Mucosa of descending colon (tissue), 3 donors: ENCODE results near the gene FFAR4. TPM values are rescaled to one million over a fixed set of nuclear protein-coding genes. Genes with fewer than 3 reads are reported as not detected.

Experiments
- ATAC-seq: fragments of 200-7000 bp; cut with Tn5 transposase; one replicate; pipeline ENCODE4 v1.9.1; 2020; ENCODE audit warnings: mild to moderate bottlenecking, moderate library complexity
- DNase-seq, 3 donors: peaks; one replicate each; pipeline ENCODE4 v3.0.0-alpha.2; 2020
- H3K36me3 ChIP-seq: fragments of 200-600 bp; one replicate; pipeline ENCODE4 v1.8.0; 2021; ENCODE audit warnings: low read depth, mild to moderate bottlenecking
- H3K4me1 ChIP-seq: fragments of 200-600 bp; one replicate; pipeline ENCODE4 v1.8.0; 2021; ENCODE audit warnings: low read depth, mild to moderate bottlenecking
- H3K4me3 ChIP-seq: fragments of 200-600 bp; one replicate; pipeline ENCODE4 v1.8.0; 2021; ENCODE audit warnings: mild to moderate bottlenecking
- H3K9me3 ChIP-seq: fragments of 200-600 bp; one replicate; pipeline ENCODE4 v1.8.0; 2021; ENCODE audit warnings: mild to moderate bottlenecking
- intact Hi-C, 2 donors: fragments of 100-400 bp; cut with DNase I in 1 of 2; cut with micrococcal nuclease in 1 of 2; formaldehyde crosslinking; loops; one replicate each; pipeline versions ENCODE4 v1.11.0 to v1.11.1; 2022; cut with DNase I, micrococcal nuclease
- total RNA-seq, 3 donors: library from RNA; stranded (reverse); fragmentation: NEBNext Ultra II Directional in 2 of 3; extraction: Animal tissue kit (Norgen Biotek cat#: 25700) in 2 of 3; gene quantifications; one replicate each; pipeline versions ENCODE4 v1.2.1 to v1.2.4, GENCODE V29; 2021 to 2023
- TF ChIP-seq, protein P1 (sequence below): fragments of 200-600 bp; IDR thresholded peaks from one replicate; pipeline ENCODE4 v1.8.0; 2022; ENCODE audit warnings: antibody characterized with exemption, mild to moderate bottlenecking
- donor health status: DM: no; HTN: no; CAD: no; lungs with moderate emphysema.
- donor health status: DM: no; HTN: no; CAD: no.
- donor health status: DM: no; HTN: yes; CAD: no.

The FFAR4 gene
- total RNA-seq, 3 donors from 2014 or later = 17.4 to 36.3 (median 28.7) TPM

DNA sequence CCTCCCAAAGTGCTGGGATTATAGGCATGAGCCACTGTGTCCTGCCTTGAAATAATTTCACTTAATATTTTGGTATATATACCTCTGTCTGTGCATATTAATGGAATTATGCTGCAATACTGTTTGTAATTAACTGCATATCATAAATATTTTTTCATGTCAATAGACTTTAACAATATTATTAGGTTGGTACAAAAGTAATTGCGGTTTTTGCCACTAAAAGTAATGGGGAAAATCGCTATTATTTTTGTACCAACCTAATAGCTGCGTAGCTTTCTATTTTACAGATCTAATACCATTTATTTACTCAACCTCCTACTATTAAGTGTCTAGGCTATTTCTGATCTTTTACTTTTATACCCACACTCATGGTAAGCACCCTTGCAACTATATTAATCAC, 42.0 kb downstream of the FFAR4 start:
- Histone ChIP-seq H3K9me3 (no peaks in the 10 kb centered on the region), H3K4me3 (no peak overlapping the region), H3K36me3 (no peaks in the 10 kb centered on the region), H3K4me1 (no peaks in the 10 kb centered on the region)
- ATAC-seq = no peak
- intact Hi-C loops = no loop called here
- TF ChIP-seq, protein P1, sequence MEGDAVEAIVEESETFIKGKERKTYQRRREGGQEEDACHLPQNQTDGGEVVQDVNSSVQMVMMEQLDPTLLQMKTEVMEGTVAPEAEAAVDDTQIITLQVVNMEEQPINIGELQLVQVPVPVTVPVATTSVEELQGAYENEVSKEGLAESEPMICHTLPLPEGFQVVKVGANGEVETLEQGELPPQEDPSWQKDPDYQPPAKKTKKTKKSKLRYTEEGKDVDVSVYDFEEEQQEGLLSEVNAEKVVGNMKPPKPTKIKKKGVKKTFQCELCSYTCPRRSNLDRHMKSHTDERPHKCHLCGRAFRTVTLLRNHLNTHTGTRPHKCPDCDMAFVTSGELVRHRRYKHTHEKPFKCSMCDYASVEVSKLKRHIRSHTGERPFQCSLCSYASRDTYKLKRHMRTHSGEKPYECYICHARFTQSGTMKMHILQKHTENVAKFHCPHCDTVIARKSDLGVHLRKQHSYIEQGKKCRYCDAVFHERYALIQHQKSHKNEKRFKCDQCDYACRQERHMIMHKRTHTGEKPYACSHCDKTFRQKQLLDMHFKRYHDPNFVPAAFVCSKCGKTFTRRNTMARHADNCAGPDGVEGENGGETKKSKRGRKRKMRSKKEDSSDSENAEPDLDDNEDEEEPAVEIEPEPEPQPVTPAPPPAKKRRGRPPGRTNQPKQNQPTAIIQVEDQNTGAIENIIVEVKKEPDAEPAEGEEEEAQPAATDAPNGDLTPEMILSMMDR = no peak
- DNase-seq = no peak

DNA sequence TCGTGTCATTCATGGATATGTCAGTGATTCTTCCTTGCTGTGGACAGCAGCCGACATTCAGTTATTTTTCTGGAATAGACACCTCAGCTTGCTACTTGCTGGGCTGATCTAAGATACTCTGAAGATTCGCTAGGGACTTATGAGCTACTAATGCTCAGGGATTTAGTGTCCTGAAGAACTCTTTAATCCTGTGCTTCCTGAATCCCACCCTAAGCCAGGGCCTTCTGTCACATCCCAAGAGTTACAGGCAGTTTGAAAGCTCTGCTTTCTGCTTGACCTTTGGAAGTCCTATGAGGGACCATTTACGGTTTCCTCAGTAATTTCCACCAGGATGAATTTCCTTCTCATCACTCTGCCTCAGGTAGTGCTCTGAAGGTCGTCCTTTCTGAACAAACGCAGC, 45.8 kb downstream of the FFAR4 start, which contains the start of gene PDE6C:
Gene PDE6C, plus strand, starts transcription at position 227 of the 400 bp plus-strand sequence. CDS start 189 bp downstream, outside the sequence.
- ATAC-seq (no peak), DNase-seq (no peak)
- intact Hi-C loops = no loop called here
- Histone ChIP-seq H3K4me3 (no peak within 1 kb of the TSS), H3K4me1 (no peaks in the 10 kb centered on the region), H3K36me3 (no peaks in the 10 kb centered on the region), H3K9me3 (no peaks in the 10 kb centered on the region)
- TF ChIP-seq, protein P1 = no peak

DNA sequence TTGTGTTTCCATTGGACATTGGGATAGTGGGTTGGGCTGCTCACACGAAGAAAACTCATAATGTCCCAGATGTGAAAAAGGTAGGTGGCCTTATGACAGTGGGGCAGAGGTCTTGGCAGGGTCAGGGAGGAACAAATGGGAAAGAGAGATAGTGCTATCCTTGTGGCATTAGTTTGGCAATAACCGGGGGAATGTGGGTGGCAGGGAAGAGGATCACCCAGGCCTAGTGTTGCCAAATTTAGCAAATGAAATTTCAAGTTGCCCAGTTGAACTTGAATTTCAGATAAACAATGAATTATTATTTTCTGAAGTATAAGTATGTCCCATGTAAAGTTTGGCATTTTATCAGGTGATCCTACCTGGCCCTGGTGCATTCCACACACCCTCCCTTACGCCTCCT, 46.7 kb downstream of the FFAR4 start:
- intact Hi-C loops = no loop called here
- no peak for ATAC-seq

DNA sequence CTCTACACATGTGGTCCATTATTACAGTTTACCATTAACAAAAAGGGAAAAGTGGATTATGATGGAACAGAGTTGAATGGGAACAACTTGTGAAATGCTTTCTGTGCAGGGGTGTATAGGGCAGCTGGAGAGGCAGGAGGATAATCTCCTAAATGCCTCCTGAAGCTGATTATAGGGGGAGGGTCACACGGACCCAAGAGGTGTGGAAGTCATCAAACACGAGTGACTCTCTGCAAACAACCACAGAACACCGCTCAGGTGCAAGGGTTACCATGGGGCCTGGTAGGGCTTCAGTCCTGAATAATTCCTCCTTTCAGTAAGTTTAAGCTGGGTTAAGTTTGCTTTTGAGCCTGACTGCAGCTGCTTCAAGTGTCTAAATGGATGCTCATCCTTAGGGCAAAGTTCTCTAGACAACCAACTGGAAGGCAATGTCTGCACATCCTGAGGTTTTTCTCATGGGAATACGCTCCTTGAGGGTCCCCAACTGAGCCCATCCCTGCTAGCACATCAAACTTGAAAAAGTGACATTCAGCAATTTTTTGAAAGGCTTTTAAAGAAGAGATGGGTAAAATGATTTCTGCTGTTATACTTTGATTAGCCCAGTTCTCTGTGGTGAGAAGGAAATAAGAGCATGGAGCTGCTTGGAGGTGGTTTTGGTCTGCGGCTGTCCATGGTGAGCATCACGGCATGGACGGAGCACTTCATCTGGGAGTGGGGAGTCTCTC, 47.8 kb downstream of the FFAR4 start:
- DNase-seq (no peak), ATAC-seq (no peak)
- intact Hi-C loops = no loop called here
- Histone ChIP-seq H3K4me3 (no peak overlapping the region), H3K9me3 (no peaks in the 10 kb centered on the region), H3K4me1 (no peaks in the 10 kb centered on the region), H3K36me3 (no peaks in the 10 kb centered on the region)
- TF ChIP-seq, protein P1 = no peak

More for the DNA sequence above, 46.7 kb downstream of the FFAR4 start:
- no peak for DNase-seq
- no peaks in the 10 kb centered on the region for H3K4me1 ChIP-seq
- H3K9me3 ChIP-seq = no peaks in the 10 kb centered on the region
- H3K36me3 ChIP-seq = no peaks in the 10 kb centered on the region
- no peak overlapping the region for H3K4me3 ChIP-seq
- TF ChIP-seq, protein P1 = no peak

DNA sequence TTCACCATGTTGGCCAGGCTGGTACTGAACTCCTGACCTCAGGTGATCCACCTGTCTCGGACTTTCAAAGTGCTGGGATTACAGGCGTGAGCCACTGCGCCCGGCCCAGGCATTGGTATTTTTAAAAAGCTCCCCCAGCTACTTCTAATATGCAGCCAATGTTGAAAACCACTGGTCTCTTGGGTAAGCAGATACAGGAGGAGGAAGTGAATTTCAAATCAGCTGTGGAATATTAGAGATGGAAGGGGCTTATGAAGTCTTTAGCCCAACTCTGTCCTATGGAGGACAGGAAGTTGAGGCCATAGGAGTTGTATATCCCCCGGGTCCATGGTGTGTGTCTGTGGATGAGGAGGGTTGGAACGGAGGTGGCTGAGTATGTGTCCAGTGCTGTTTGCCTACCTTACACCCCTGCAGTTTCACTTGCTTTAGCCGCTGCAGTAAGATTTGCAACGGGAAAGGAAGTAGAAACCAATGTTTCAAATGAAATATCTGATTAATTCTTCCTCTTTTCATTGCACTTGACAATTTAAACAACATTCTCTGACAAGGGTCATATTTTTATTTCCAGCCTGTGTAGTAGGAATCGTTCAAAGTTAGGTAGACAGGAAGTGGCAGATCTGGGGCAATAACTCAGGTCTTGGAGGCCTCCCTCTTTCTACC, 49.2 kb downstream of the FFAR4 start:
- intact Hi-C loops = no loop called here

More for the DNA sequence above, 49.2 kb downstream of the FFAR4 start:
- Histone ChIP-seq H3K9me3 (no peaks in the 10 kb centered on the region), H3K4me3 (no peak overlapping the region), H3K36me3 (no peaks in the 10 kb centered on the region), H3K4me1 (no peaks in the 10 kb centered on the region)
- TF ChIP-seq, protein P1 = no peak
- no peak for DNase-seq
- ATAC-seq = no peak
